ENCODE measurements around the gene DCTD.

The DCTD gene

GRCh38 chr4:182928061-182928460 is 10.9 kb upstream of the DCTD start:
- TF ChIP-seq CTCF (IDR thresholded peaks at IDR 0.05; ENCODE audit: low read depth, low read length), result no peak
- no peak overlapping the region for H3K4me3 ChIP-seq (ENCODE audit: low read depth, low read length)
- DNase-seq (ENCODE audit: low read depth, low spot score), result no peak
- in situ Hi-C loops (cut with HindIII; ENCODE audit: low sequenced_read_pairs), result loop anchor here (25.0 kb wide), 1 partner anchor 334 kb away; no protein-coding TSS in a partner anchor

GRCh38 chr4:182927505-182927904 is 10.3 kb upstream of the DCTD start:
- in situ Hi-C loops (cut with HindIII; ENCODE audit: low sequenced_read_pairs), result loop anchor here (25.0 kb wide), 1 partner anchor 335 kb away; no protein-coding TSS in a partner anchor

GRCh38 chr4:182925855-182926254 is 8.7 kb upstream of the DCTD start:
- in situ Hi-C loops (cut with HindIII; ENCODE audit: low sequenced_read_pairs), result loop anchor here (25.0 kb wide), 1 partner anchor 336 kb away; no protein-coding TSS in a partner anchor
- no peak overlapping the region for H3K4me3 ChIP-seq (ENCODE audit: low read depth, low read length)
- no peak for TF ChIP-seq CTCF (IDR thresholded peaks at IDR 0.05; ENCODE audit: low read depth, low read length)
- no peak for DNase-seq (ENCODE audit: low read depth, low spot score)

More at GRCh38 chr4:182927505-182927904, 10.3 kb upstream of the DCTD start:
- no peak for DNase-seq (ENCODE audit: low read depth, low spot score)
- H3K4me3 ChIP-seq (ENCODE audit: low read depth, low read length), result no peak overlapping the region
- no peak for TF ChIP-seq CTCF (IDR thresholded peaks at IDR 0.05; ENCODE audit: low read depth, low read length)

- peak; percentile 76 for DNase-seq (ENCODE audit: low read depth, low spot score)
- TF ChIP-seq CTCF (IDR thresholded peaks at IDR 0.05; ENCODE audit: low read depth, low read length), result peak; percentile 65
- no peak overlapping the region for H3K4me3 ChIP-seq (ENCODE audit: low read depth, low read length)
- in situ Hi-C loops (cut with HindIII; ENCODE audit: low sequenced_read_pairs), result loop anchor here (25.0 kb wide), 1 partner anchor 337 kb away; no protein-coding TSS in a partner anchor
Observed at GRCh38 chr4:182925298-182925757, 8.1 kb upstream of the DCTD start.

GRCh38 chr4:182924497-182924896 is 7.3 kb upstream of the DCTD start:
- TF ChIP-seq CTCF (IDR thresholded peaks at IDR 0.05; ENCODE audit: low read depth, low read length), result no peak
- in situ Hi-C loops (cut with HindIII; ENCODE audit: low sequenced_read_pairs), result no loop called here
- H3K4me3 ChIP-seq (ENCODE audit: low read depth, low read length), result no peak overlapping the region
- DNase-seq (ENCODE audit: low read depth, low spot score), result no peak

- in situ Hi-C loops (cut with HindIII; ENCODE audit: low sequenced_read_pairs), result no loop called here
- H3K4me3 ChIP-seq (ENCODE audit: low read depth, low read length), result no peak overlapping the region
- no peak for TF ChIP-seq CTCF (IDR thresholded peaks at IDR 0.05; ENCODE audit: low read depth, low read length)
- DNase-seq (ENCODE audit: low read depth, low spot score), result no peak
Observed at GRCh38 chr4:182923796-182924340, 6.7 kb upstream of the DCTD start.

Data from astrocyte of the spinal cord (primary cell).